ENCODE results near the gene GFRA4.

The GFRA4 gene

DNA sequence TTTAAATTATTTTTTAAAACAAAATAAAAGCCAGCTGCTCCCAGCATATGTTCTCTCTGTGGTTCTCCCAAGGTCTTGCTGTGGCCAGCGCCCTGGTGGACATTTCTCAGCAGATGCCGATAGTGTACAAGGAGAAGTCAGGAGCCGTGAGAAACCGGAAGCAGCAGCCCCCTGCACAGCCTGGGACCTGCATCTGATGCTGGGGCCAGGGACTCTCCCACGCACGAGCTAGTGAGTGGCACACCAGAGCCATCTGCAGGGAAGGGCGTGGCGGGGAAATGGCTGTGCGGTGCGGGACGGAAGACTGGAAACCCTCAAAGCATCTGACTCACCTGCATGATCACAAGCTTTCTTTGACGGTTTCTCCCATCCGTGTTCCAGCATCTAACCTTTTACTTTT lies 16.5 kb downstream of the GFRA4 start:
- Histone ChIP-seq H3K4me1 (ENCODE audit: control insufficient read depth, insufficient read depth, low read length) (no peaks in the 10 kb centered on the region), H3K36me3 (ENCODE audit: control insufficient read depth, insufficient read depth, low read length) (peaks cover 7% of the 10 kb centered on the region; the same call in 1 of the 2 replicates), H3K9me3 (ENCODE audit: control insufficient read depth, insufficient read depth, low read depth, low read length) (no peaks in the 10 kb centered on the region), H3K27me3 (ENCODE audit: control insufficient read depth, insufficient read depth, low read length) (no peaks in the 10 kb centered on the region), H3K4me3 (ENCODE audit: low read depth, low read length) (no peak overlapping the region), H3K9ac (ENCODE audit: low read length) (no peak overlapping the region), H3K27ac (ENCODE audit: low read depth, low read length) (no peak overlapping the region)

GRCh38 chr20:3646067-3646440 lies 17.1 kb downstream of the GFRA4 start:
- H3K36me3 ChIP-seq (ENCODE audit: control insufficient read depth, insufficient read depth, low read length) = peaks cover 7% of the 10 kb centered on the region; the same call in 1 of the 2 replicates
- no peak overlapping the region for H3K4me3 ChIP-seq (ENCODE audit: low read depth, low read length)
- H3K27ac ChIP-seq (ENCODE audit: low read depth, low read length) = no peak overlapping the region
- no peaks in the 10 kb centered on the region for H3K4me1 ChIP-seq (ENCODE audit: control insufficient read depth, insufficient read depth, low read length)
- no peak overlapping the region for H3K9ac ChIP-seq (ENCODE audit: low read length)
- no peaks in the 10 kb centered on the region for H3K9me3 ChIP-seq (ENCODE audit: control insufficient read depth, insufficient read depth, low read depth, low read length)
- H3K27me3 ChIP-seq (ENCODE audit: control insufficient read depth, insufficient read depth, low read length) = no peaks in the 10 kb centered on the region

GRCh38 chr20:3645309-3646066 lies 17.7 kb downstream of the GFRA4 start:
- H3K9me3 ChIP-seq (ENCODE audit: control insufficient read depth, insufficient read depth, low read depth, low read length) = 0 out of 2 replicates have a peak, but pooled peaks cover 3% of the 10 kb centered on the region
- no peaks in the 10 kb centered on the region for H3K4me1 ChIP-seq (ENCODE audit: control insufficient read depth, insufficient read depth, low read length)
- no peak overlapping the region for H3K27ac ChIP-seq (ENCODE audit: low read depth, low read length)

GRCh38 chr20:3640259-3640658 lies 22.9 kb downstream of the GFRA4 start:
- Histone ChIP-seq H3K9ac (ENCODE audit: low read length) (no peak overlapping the region), H3K4me3 (ENCODE audit: low read depth, low read length) (no peak overlapping the region), H3K27me3 (ENCODE audit: control insufficient read depth, insufficient read depth, low read length) (no peaks in the 10 kb centered on the region), H3K9me3 (ENCODE audit: control insufficient read depth, insufficient read depth, low read depth, low read length) (0 out of 2 replicates have a peak, but pooled peaks cover 3% of the 10 kb centered on the region), H3K4me1 (ENCODE audit: control insufficient read depth, insufficient read depth, low read length) (no peaks in the 10 kb centered on the region), H3K36me3 (ENCODE audit: control insufficient read depth, insufficient read depth, low read length) (0 out of 2 replicates have a peak, but pooled peaks cover 3% of the 10 kb centered on the region), H3K27ac (ENCODE audit: low read depth, low read length) (no peak overlapping the region)

More at GRCh38 chr20:3645309-3646066, 17.7 kb downstream of the GFRA4 start:
- Histone ChIP-seq H3K36me3 (ENCODE audit: control insufficient read depth, insufficient read depth, low read length) (peaks cover 7% of the 10 kb centered on the region; the same call in 1 of the 2 replicates), H3K4me3 (ENCODE audit: low read depth, low read length) (no peak overlapping the region), H3K27me3 (ENCODE audit: control insufficient read depth, insufficient read depth, low read length) (no peaks in the 10 kb centered on the region), H3K9ac (ENCODE audit: low read length) (no peak overlapping the region)

- no peaks in the 10 kb centered on the region for H3K9me3 ChIP-seq (ENCODE audit: control insufficient read depth, insufficient read depth, low read depth, low read length)
- no peaks in the 10 kb centered on the region for H3K27me3 ChIP-seq (ENCODE audit: control insufficient read depth, insufficient read depth, low read length)
- H3K4me1 ChIP-seq (ENCODE audit: control insufficient read depth, insufficient read depth, low read length) = peaks cover 1% of the 10 kb centered on the region
- no peaks in the 10 kb centered on the region for H3K36me3 ChIP-seq (ENCODE audit: control insufficient read depth, insufficient read depth, low read length)
- no peak overlapping the region for H3K4me3 ChIP-seq (ENCODE audit: low read depth, low read length)
- no peak overlapping the region for H3K9ac ChIP-seq (ENCODE audit: low read length)
- H3K27ac ChIP-seq (ENCODE audit: low read depth, low read length) = no peak overlapping the region
These were observed 27.9 kb downstream of the GFRA4 start for GRCh38 chr20:3635346-3635745.

DNA sequence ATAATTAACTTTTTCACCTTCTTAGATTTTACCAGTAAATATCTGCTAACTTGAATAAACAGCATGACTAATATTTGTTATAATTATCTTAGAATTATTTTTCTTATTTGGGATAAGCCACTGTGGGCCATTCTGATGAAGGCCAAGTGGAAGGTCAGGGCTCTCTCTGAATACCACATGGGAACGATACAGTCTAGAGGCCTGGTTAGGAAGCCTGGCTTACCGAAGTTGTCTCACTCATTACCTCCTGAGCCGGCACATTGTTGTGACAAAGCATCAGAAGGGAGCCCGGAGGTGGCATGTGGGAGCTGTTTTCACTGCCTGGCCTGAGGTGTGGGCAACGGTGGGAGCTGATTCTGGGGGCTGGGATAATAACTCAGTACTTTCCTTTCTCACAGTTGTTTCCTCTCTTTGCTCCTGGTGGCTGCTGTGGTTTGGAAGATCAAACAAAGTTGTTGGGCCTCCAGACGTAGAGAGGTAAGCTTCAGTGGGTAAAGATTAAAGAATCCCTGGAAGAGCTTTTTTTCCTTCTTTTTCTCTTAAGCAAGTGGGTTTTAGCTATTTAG lies 29.2 kb downstream of the GFRA4 start:
- Histone ChIP-seq H3K4me1 (ENCODE audit: control insufficient read depth, insufficient read depth, low read length) (peaks cover 10% of the 10 kb centered on the region), H3K27ac (ENCODE audit: low read depth, low read length) (no peak overlapping the region), H3K9ac (ENCODE audit: low read length) (no peak overlapping the region), H3K36me3 (ENCODE audit: control insufficient read depth, insufficient read depth, low read length) (no peaks in the 10 kb centered on the region), H3K9me3 (ENCODE audit: control insufficient read depth, insufficient read depth, low read depth, low read length) (no peaks in the 10 kb centered on the region), H3K27me3 (ENCODE audit: control insufficient read depth, insufficient read depth, low read length) (no peaks in the 10 kb centered on the region), H3K4me3 (ENCODE audit: low read depth, low read length) (no peak overlapping the region)

GRCh38 chr20:3632311-3633004 lies 30.7 kb downstream of the GFRA4 start:
- Histone ChIP-seq H3K27ac (ENCODE audit: low read depth, low read length) (no peak overlapping the region), H3K27me3 (ENCODE audit: control insufficient read depth, insufficient read depth, low read length) (no peaks in the 10 kb centered on the region), H3K9ac (ENCODE audit: low read length) (no peak overlapping the region), H3K36me3 (ENCODE audit: control insufficient read depth, insufficient read depth, low read length) (no peaks in the 10 kb centered on the region), H3K9me3 (ENCODE audit: control insufficient read depth, insufficient read depth, low read depth, low read length) (no peaks in the 10 kb centered on the region), H3K4me3 (ENCODE audit: low read depth, low read length) (no peak overlapping the region), H3K4me1 (ENCODE audit: control insufficient read depth, insufficient read depth, low read length) (peaks cover 10% of the 10 kb centered on the region)

GRCh38 chr20:3631534-3631933 lies 31.7 kb downstream of the GFRA4 start:
- Histone ChIP-seq H3K4me3 (ENCODE audit: low read depth, low read length) (no peak overlapping the region), H3K9ac (ENCODE audit: low read length) (no peak overlapping the region), H3K27ac (ENCODE audit: low read depth, low read length) (no peak overlapping the region), H3K4me1 (ENCODE audit: control insufficient read depth, insufficient read depth, low read length) (peaks cover 10% of the 10 kb centered on the region), H3K9me3 (ENCODE audit: control insufficient read depth, insufficient read depth, low read depth, low read length) (no peaks in the 10 kb centered on the region), H3K36me3 (ENCODE audit: control insufficient read depth, insufficient read depth, low read length) (no peaks in the 10 kb centered on the region), H3K27me3 (ENCODE audit: control insufficient read depth, insufficient read depth, low read length) (no peaks in the 10 kb centered on the region)

DNA sequence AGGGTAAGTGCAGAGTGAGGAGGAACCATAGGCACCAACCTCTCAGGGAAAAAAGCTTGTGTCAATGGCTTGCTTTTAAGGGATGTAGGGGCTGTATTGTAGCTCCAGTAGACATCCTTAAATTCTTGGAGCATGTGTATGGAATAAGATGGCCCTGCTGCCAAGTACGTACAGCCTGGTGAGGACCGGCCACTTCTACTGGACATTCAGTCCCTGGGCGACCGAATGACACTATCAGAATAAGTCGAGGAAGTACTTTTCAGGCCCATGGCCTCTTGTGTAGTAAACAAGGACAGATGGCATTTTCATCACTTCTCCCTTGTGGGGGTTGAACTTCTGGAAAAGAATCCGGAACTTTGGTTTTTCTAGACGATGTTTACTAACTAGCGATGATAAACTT lies 32.8 kb downstream of the GFRA4 start:
- Histone ChIP-seq H3K36me3 (ENCODE audit: control insufficient read depth, insufficient read depth, low read length) (no peaks in the 10 kb centered on the region), H3K4me3 (ENCODE audit: low read depth, low read length) (no peak overlapping the region), H3K4me1 (ENCODE audit: control insufficient read depth, insufficient read depth, low read length) (peaks cover 10% of the 10 kb centered on the region), H3K9me3 (ENCODE audit: control insufficient read depth, insufficient read depth, low read depth, low read length) (no peaks in the 10 kb centered on the region), H3K27ac (ENCODE audit: low read depth, low read length) (no peak overlapping the region), H3K9ac (ENCODE audit: low read length) (no peak overlapping the region), H3K27me3 (ENCODE audit: control insufficient read depth, insufficient read depth, low read length) (no peaks in the 10 kb centered on the region)

GRCh38 chr20:3629893-3630292 lies 33.3 kb downstream of the GFRA4 start:
- Histone ChIP-seq H3K27ac (ENCODE audit: low read depth, low read length) (no peak overlapping the region), H3K9me3 (ENCODE audit: control insufficient read depth, insufficient read depth, low read depth, low read length) (no peaks in the 10 kb centered on the region), H3K27me3 (ENCODE audit: control insufficient read depth, insufficient read depth, low read length) (no peaks in the 10 kb centered on the region), H3K4me1 (ENCODE audit: control insufficient read depth, insufficient read depth, low read length) (peaks cover 10% of the 10 kb centered on the region), H3K36me3 (ENCODE audit: control insufficient read depth, insufficient read depth, low read length) (no peaks in the 10 kb centered on the region), H3K9ac (ENCODE audit: low read length) (no peak overlapping the region), H3K4me3 (ENCODE audit: low read depth, low read length) (no peak overlapping the region)
